Measurements from ENCODE around the gene IGDCC3.

DNA sequence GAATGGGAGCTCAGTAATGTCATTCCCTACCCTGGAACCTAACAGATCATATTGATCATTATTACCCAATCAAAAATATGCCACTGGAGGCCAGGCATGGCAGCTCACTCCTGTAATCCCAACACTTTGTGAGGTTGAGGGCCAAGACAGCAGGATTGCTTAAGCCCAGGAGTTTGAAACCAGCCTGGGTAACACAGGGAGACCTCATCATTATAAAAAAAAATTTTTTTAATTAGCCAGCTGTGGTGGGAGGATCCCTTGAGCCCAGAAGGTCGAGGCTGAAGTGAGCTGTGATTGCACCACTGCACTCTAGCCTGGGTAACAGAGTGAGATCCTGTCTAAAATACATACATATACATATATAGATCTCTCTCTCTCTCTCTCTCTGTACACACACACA lies 34.8 kb upstream of the IGDCC3 start:
- TF ChIP-seq POLR2AphosphoS5 (IDR thresholded peaks at IDR 0.05; ENCODE audit: borderline replicate concordance, low read depth, low read length) (no peak), EZH2 (IDR thresholded peaks at IDR 0.05) (no peak)

All from SK-N-MC (cell line).